Calu3 (cell line): ENCODE measurements around the gene GPR183. TPM values are rescaled to one million over a fixed set of nuclear protein-coding genes. Genes with fewer than 3 reads are reported as not detected.

Source experiments
- Bru-seq: library from RNA; stranded (reverse); fragments of 400-500 nt; gene quantifications from one replicate; lab custom pipeline; 2021; lab: Mats Ljungman, UMichigan
- BruChase-seq, 2 experiments: library from RNA; stranded (reverse); fragments of 400-500 nt; gene quantifications; one replicate each; lab custom pipeline; 2021; lab: Mats Ljungman, UMichigan
- BruUV-seq: library from RNA; stranded (reverse); fragments of 400-500 nt; replicated peaks from 2 replicates; lab custom pipeline; 2021; lab: Mats Ljungman, UMichigan
- CTCF ChIA-PET: fragments of 300-600 bp; sonication (Branson Sonifier 250); formaldehyde crosslinking; loops from one replicate; lab custom pipeline; 2022; ENCODE audit warnings: antibody characterized with exemption; lab: Charles Lee
- DNase-seq: peaks from one replicate; pipeline ENCODE4 v3.0.0; 2022
- H3K27ac Mint-ChIP-seq: one replicate; pipeline ENCODE4 v1.8.0; 2022; ENCODE audit warnings: mixed read lengths; ENCODE audit not compliant: unreplicated experiment
- H3K27me3 Mint-ChIP-seq: one replicate; pipeline ENCODE4 v1.8.0; 2022; ENCODE audit warnings: mixed read lengths; ENCODE audit not compliant: unreplicated experiment
- H3K36me3 Mint-ChIP-seq: one replicate; pipeline ENCODE4 v1.8.0; 2022; ENCODE audit warnings: mild to moderate bottlenecking, moderate library complexity, mixed read lengths; ENCODE audit not compliant: insufficient read depth, unreplicated experiment
- H3K4me1 Mint-ChIP-seq: one replicate; pipeline ENCODE4 v1.8.0; 2022; ENCODE audit warnings: mild to moderate bottlenecking, low read depth, mixed read lengths; ENCODE audit not compliant: unreplicated experiment
- H3K4me3 Mint-ChIP-seq: one replicate; pipeline ENCODE4 v1.8.0; 2022; ENCODE audit warnings: mild to moderate bottlenecking, low read depth, moderate library complexity, mixed read lengths; ENCODE audit not compliant: unreplicated experiment
- H3K9me3 Mint-ChIP-seq: one replicate; pipeline ENCODE4 v1.8.0; 2022; ENCODE audit warnings: low read depth, mixed read lengths; ENCODE audit not compliant: unreplicated experiment
- intact Hi-C: fragments of 100-400 bp; cut with micrococcal nuclease; formaldehyde crosslinking; loops from one replicate; pipeline ENCODE4 v1.10.0; 2022; ENCODE audit not compliant: unreplicated experiment
- long read RNA-seq: library from polyadenylated mRNA; stranded (forward); transcript quantifications from one replicate; pipeline ENCODE4 v2.0.0, GENCODE V29; 2022
- total RNA-seq: library from RNA; stranded (reverse); gene quantifications from 2 replicates; pipeline ENCODE4 v1.2.3, GENCODE V29; 2022
- TF ChIP-seq, protein P1 (sequence below): fragments of 200-600 bp; IDR thresholded peaks from one replicate; pipeline ENCODE4 v1.8.0; 2022; ENCODE audit warnings: antibody characterized with exemption; ENCODE audit not compliant: unreplicated experiment

The GPR183 gene, protein sequence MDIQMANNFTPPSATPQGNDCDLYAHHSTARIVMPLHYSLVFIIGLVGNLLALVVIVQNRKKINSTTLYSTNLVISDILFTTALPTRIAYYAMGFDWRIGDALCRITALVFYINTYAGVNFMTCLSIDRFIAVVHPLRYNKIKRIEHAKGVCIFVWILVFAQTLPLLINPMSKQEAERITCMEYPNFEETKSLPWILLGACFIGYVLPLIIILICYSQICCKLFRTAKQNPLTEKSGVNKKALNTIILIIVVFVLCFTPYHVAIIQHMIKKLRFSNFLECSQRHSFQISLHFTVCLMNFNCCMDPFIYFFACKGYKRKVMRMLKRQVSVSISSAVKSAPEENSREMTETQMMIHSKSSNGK
- total RNA-seq (not detected in 2 replicates), Bru-seq, nascent RNA (percentile 9 among the genes with signal in this experiment), BruChase-seq, experiment 1, labeled RNA remaining after a 6-hour chase (not detected), BruChase-seq, experiment 2, labeled RNA remaining after a 2-hour chase (not detected)
- long read RNA-seq = 0 reads

DNA sequence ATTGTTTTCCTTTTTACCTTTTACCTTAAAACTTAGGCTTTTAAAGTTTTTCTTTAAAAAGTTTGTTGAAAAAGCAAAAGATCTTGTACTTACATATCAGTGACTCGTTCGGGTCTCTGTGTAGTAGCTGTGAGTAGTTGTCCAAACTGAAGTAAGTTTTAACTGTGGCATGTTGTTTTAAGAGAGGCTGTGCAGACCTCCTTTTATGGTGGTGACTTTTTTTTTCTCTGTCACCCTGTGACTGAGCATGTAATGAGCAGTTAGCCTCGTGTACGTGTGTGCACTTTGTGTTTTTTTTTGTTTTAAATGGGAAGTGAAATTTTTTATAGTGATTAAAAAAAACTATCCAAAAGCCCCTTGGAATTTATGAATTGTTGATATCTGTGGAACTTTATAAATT, at the start of gene GPR183:
GPR183 (minus strand) TSS at position 153 of the 400 bp plus-strand sequence. CDS start 11,254 bp downstream, outside the sequence.
- DNase-seq = no peak
- TF ChIP-seq, protein P1, sequence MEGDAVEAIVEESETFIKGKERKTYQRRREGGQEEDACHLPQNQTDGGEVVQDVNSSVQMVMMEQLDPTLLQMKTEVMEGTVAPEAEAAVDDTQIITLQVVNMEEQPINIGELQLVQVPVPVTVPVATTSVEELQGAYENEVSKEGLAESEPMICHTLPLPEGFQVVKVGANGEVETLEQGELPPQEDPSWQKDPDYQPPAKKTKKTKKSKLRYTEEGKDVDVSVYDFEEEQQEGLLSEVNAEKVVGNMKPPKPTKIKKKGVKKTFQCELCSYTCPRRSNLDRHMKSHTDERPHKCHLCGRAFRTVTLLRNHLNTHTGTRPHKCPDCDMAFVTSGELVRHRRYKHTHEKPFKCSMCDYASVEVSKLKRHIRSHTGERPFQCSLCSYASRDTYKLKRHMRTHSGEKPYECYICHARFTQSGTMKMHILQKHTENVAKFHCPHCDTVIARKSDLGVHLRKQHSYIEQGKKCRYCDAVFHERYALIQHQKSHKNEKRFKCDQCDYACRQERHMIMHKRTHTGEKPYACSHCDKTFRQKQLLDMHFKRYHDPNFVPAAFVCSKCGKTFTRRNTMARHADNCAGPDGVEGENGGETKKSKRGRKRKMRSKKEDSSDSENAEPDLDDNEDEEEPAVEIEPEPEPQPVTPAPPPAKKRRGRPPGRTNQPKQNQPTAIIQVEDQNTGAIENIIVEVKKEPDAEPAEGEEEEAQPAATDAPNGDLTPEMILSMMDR = no peak
- Mint-ChIP-seq H3K27ac (no peak within 1 kb of the TSS), H3K4me1 (no peaks in the 10 kb centered on the region), H3K9me3 (no peaks in the 10 kb centered on the region), H3K4me3 (no peak within 1 kb of the TSS), H3K36me3 (no peaks in the 10 kb centered on the region), H3K27me3 (no peaks in the 10 kb centered on the region)
- BruUV-seq = no TSS peak
- CTCF ChIA-PET = no interaction called here
- intact Hi-C loops = no loop called here

DNA sequence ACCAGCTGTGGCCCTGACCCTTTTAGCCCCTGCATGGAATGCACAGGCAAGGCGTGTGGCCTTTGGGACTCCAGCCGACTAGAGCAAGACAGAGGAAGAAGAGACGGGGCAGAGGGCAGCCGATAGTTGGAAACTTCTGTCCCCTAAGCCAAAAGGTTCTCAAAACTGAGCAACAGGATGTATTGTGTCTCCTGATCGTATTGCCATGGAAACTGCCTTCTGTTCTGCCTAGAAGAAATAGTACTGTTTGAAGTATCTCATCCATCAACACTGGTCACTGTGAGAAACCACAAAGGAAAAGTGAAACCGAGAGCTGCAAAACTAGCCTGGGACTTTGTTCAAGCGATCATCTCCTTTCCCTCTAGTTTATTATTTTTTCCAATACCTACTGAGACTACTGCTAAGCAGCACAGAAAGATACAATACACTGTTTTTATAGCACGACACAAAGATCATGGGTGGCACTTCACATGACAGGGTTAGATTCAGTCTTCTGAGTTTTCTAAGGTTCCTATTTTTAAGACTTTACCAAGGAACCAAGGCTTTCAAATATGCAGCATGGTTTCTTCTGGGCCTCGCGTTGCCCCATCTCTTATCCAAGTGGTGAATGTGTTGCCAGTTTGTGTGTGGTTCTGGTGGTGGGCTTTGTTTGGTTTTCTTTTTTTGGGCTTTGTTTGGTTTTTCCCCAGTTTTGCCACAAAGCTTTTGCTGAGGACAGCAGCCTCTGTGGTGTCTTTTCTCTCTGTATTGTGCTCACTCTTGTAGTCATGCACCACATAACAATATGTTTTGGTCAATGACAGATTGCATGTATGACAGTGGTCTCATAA, 49.3 kb upstream of the GPR183 start:
- Mint-ChIP-seq H3K27me3 (no peaks in the 10 kb centered on the region), H3K27ac (no peak overlapping the region), H3K4me1 (no peaks in the 10 kb centered on the region), H3K9me3 (no peaks in the 10 kb centered on the region), H3K36me3 (no peaks in the 10 kb centered on the region), H3K4me3 (no peak overlapping the region)
- intact Hi-C loops = no loop called here
- CTCF ChIA-PET = no interaction called here
- BruUV-seq = no TSS peak
- no peak for DNase-seq
- TF ChIP-seq, protein P1 = no peak

DNA sequence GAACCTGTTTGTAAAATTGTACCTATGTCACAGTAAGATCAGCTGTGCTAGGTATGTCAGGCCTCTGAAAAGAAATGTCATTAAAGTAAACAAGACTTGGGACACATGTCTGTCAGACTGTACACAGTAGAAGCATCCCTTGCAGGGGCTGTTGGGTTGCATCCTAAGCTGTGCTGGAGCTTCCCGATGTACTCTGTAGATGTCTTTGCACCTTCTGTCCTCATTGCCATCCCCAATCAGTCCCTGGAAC, 48.7 kb upstream of the GPR183 start:
- Mint-ChIP-seq H3K36me3 (no peaks in the 10 kb centered on the region), H3K4me1 (no peaks in the 10 kb centered on the region), H3K27ac (no peak overlapping the region), H3K4me3 (no peak overlapping the region), H3K27me3 (no peaks in the 10 kb centered on the region), H3K9me3 (no peaks in the 10 kb centered on the region)
- BruUV-seq = no TSS peak
- CTCF ChIA-PET = no interaction called here
- no peak for DNase-seq
- intact Hi-C loops = no loop called here
- TF ChIP-seq, protein P1 = no peak

DNA sequence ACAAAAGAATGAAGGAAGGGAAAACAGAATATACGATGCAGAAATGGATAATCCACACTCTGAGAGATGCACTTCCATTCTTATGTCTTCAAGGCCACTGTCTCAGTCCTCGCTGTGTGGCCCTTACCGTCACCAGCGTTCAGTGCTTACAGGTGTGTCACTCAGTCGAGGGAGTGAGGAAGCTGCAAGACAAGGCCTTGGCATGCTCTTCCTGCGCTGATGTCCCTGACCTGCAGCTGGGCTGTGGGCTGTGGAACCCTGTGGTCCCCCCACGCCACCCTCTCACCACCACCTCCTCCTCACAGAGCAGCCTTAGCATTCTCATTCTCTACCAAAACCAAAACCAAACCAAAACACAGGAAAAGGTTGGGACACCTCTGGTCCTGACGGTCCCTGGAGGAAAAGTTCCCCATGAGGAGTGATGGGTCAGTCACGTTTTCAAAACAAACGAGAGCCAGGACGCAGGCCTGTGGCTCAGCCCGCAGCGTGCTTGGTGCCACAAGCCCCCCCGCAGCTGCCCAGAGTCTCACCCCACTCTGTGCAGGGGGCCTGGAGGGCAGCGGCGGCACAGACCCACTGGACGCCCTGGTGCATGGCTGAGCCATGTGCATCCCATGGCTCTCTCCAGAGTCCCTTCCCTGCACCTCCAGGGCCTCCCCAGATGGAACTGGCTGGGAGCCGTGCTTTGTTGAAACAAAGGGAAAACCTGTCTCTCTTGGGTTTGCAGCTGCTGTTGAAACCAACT, 48.2 kb upstream of the GPR183 start:
- DNase-seq = no peak
- intact Hi-C loops = no loop called here
- no peaks in the 10 kb centered on the region for H3K36me3 Mint-ChIP-seq
- no peak overlapping the region for H3K4me3 Mint-ChIP-seq
- CTCF ChIA-PET = no interaction called here
- no peaks in the 10 kb centered on the region for H3K4me1 Mint-ChIP-seq
- no TSS peak for BruUV-seq
- TF ChIP-seq, protein P1 = no peak
- no peaks in the 10 kb centered on the region for H3K9me3 Mint-ChIP-seq
- H3K27ac Mint-ChIP-seq = no peak overlapping the region
- no peaks in the 10 kb centered on the region for H3K27me3 Mint-ChIP-seq
